ENCODE measurements around the gene ATF5. TPM values are rescaled to one million over a fixed set of nuclear protein-coding genes. Genes with fewer than 3 reads are reported as not detected.

ATF5 gene
- polyA plus RNA-seq, 1 experiment, result 6.3 TPM

- ChIA-PET POLR2A (no interaction called here), CTCF (no interaction called here)
Observed at GRCh38 chr19:49971991-49972411, 43.0 kb downstream of the ATF5 start.

GRCh38 chr19:49972841-49973240, 43.8 kb downstream of the ATF5 start:
- CTCF ChIA-PET, result no interaction called here
- Histone ChIP-seq H3K4me3 (ENCODE audit: low read depth, low read length) (no peak overlapping the region), H3K27me3 (ENCODE audit: control insufficient read depth, insufficient read depth, low read length) (peaks cover 7% of the 10 kb centered on the region), H3K27ac (ENCODE audit: low read depth, low read length) (no peak overlapping the region), H3K9me3 (ENCODE audit: control insufficient read depth, insufficient read depth, low read length) (no peaks in the 10 kb centered on the region)
- no peak for TF ChIP-seq CTCF (IDR thresholded peaks at IDR 0.05; ENCODE audit: low read depth, low read length)
- POLR2A ChIA-PET, result no interaction called here
- DNase-seq (ENCODE audit: low read depth, low spot score), result no peak

More at GRCh38 chr19:49971991-49972411, 43.0 kb downstream of the ATF5 start:
- H3K27me3 ChIP-seq (ENCODE audit: control insufficient read depth, insufficient read depth, low read length), result peaks cover 7% of the 10 kb centered on the region
- DNase-seq (ENCODE audit: low read depth, low spot score), result no peak
- H3K27ac ChIP-seq (ENCODE audit: low read depth, low read length), result no peak overlapping the region
- no peak for TF ChIP-seq CTCF (IDR thresholded peaks at IDR 0.05; ENCODE audit: low read depth, low read length)
- no peak overlapping the region for H3K4me3 ChIP-seq (ENCODE audit: low read depth, low read length)
- H3K9me3 ChIP-seq (ENCODE audit: control insufficient read depth, insufficient read depth, low read length), result no peaks in the 10 kb centered on the region

GRCh38 chr19:49973987-49974386, 45.0 kb downstream of the ATF5 start:
- ChIA-PET POLR2A (no interaction called here), CTCF (no interaction called here)
- Histone ChIP-seq H3K9me3 (ENCODE audit: control insufficient read depth, insufficient read depth, low read length) (no peaks in the 10 kb centered on the region), H3K27me3 (ENCODE audit: control insufficient read depth, insufficient read depth, low read length) (peaks cover 4% of the 10 kb centered on the region), H3K27ac (ENCODE audit: low read depth, low read length) (no peak overlapping the region), H3K4me3 (ENCODE audit: low read depth, low read length) (no peak overlapping the region)
- no peak for TF ChIP-seq CTCF (IDR thresholded peaks at IDR 0.05; ENCODE audit: low read depth, low read length)
- no peak for DNase-seq (ENCODE audit: low read depth, low spot score)

- ChIA-PET CTCF (interaction anchor here (1.7 kb wide), 1 partner anchor 37 kb away, joined by 5 read pairs; no protein-coding TSS in a partner anchor), POLR2A (no interaction called here)
- DNase-seq (ENCODE audit: low read depth, low spot score), result no peak
- Histone ChIP-seq H3K9me3 (ENCODE audit: control insufficient read depth, insufficient read depth, low read length) (no peaks in the 10 kb centered on the region), H3K27ac (ENCODE audit: low read depth, low read length) (no peak overlapping the region), H3K27me3 (ENCODE audit: control insufficient read depth, insufficient read depth, low read length) (peaks cover 2% of the 10 kb centered on the region), H3K4me3 (ENCODE audit: low read depth, low read length) (no peak overlapping the region)
- no peak for TF ChIP-seq CTCF (IDR thresholded peaks at IDR 0.05; ENCODE audit: low read depth, low read length)
Observed at GRCh38 chr19:49975051-49975450, 46.0 kb downstream of the ATF5 start.

GRCh38 chr19:49976496-49976895, 47.5 kb downstream of the ATF5 start:
- no peak for TF ChIP-seq CTCF (IDR thresholded peaks at IDR 0.05; ENCODE audit: low read depth, low read length)
- CTCF ChIA-PET, result interaction anchor here (1.7 kb wide), 1 partner anchor 39 kb away, joined by 5 read pairs; no protein-coding TSS in a partner anchor

More at GRCh38 chr19:49976496-49976895, 47.5 kb downstream of the ATF5 start:
- DNase-seq (ENCODE audit: low read depth, low spot score), result no peak
- no peaks in the 10 kb centered on the region for H3K27me3 ChIP-seq (ENCODE audit: control insufficient read depth, insufficient read depth, low read length)
- H3K4me3 ChIP-seq (ENCODE audit: low read depth, low read length), result no peak overlapping the region
- POLR2A ChIA-PET, result no interaction called here
- no peaks in the 10 kb centered on the region for H3K9me3 ChIP-seq (ENCODE audit: control insufficient read depth, insufficient read depth, low read length)
- H3K27ac ChIP-seq (ENCODE audit: low read depth, low read length), result no peak overlapping the region
